PC-9 (cell line): ENCODE data around the gene RXYLT1. TPM values are rescaled to one million over a fixed set of nuclear protein-coding genes. Genes with fewer than 3 reads are reported as not detected.
A peak's percentile ranks its signal among the peaks of the same experiment; 100 is the strongest.

Experiments used
- BruUV-seq: library from RNA; stranded (reverse); fragments of 400-500 nt; replicated peaks from 2 replicates; lab custom pipeline; 2021; lab: Mats Ljungman, UMichigan
- CTCF ChIA-PET: fragments of 300-600 bp; sonication (Branson Sonifier 250); formaldehyde crosslinking; loops from one replicate; lab custom pipeline; 2022; ENCODE audit warnings: antibody characterized with exemption; lab: Charles Lee
- POLR2A ChIA-PET: fragments of 300-600 bp; sonication (Branson Sonifier 250); formaldehyde crosslinking; loops from one replicate; lab custom pipeline; 2022; ENCODE audit warnings: antibody characterized with exemption; ENCODE audit not compliant: unreplicated experiment; lab: Charles Lee
- DNase-seq, 2 experiments: peaks; one replicate each; pipeline versions ENCODE4 v3.0.0 to v3.0.0-alpha.2; 2015 to 2022; ENCODE audit warnings: mixed read lengths in 1 of 2
- H2AFZ ChIP-seq: fragments of 200-600 bp; sonication (generic); 2 replicates; pipeline ENCODE4 v1.8.1; 2017; ENCODE audit warnings: antibody characterized with exemption
- H3F3A ChIP-seq: fragments of 200-600 bp; sonication (generic); 2 replicates; pipeline ENCODE4 v1.8.1; 2017; ENCODE audit warnings: antibody characterized with exemption, mild to moderate bottlenecking, low read depth; ENCODE audit not compliant: insufficient read depth
- H3K27ac ChIP-seq: fragments of 200-600 bp; sonication (generic); 2 replicates; pipeline ENCODE4 v1.6.1; 2016; ENCODE audit warnings: mixed run types
- H3K27me3 ChIP-seq: fragments of 200-600 bp; sonication (generic); 2 replicates; pipeline ENCODE4 v1.6.1; 2016; ENCODE audit warnings: low read depth, mixed run types; ENCODE audit not compliant: insufficient read depth
- H3K36me3 ChIP-seq: fragments of 200-600 bp; sonication (generic); 2 replicates; pipeline ENCODE4 v1.6.1; 2016; ENCODE audit warnings: low read depth, mixed run types
- H3K4me1 ChIP-seq: fragments of 200-600 bp; sonication (generic); replicated peaks from 2 replicates; pipeline ENCODE4 v1.6.1; 2016; ENCODE audit warnings: mixed run types; ENCODE audit not compliant: insufficient read depth
- H3K4me2 ChIP-seq: fragments of 200-600 bp; sonication (generic); 2 replicates; pipeline ENCODE4 v1.6.1; 2017; ENCODE audit warnings: mixed run types
- H3K4me3 ChIP-seq: fragments of 200-600 bp; sonication (generic); 2 replicates; pipeline ENCODE4 v1.6.1; 2016; ENCODE audit warnings: mixed run types
- H3K79me2 ChIP-seq: fragments of 200-600 bp; sonication (generic); 2 replicates; pipeline ENCODE4 v1.6.1; 2017; ENCODE audit warnings: low read depth, mixed run types
- H3K9me2 ChIP-seq: fragments of 200-600 bp; sonication (generic); 2 replicates; pipeline ENCODE4 v1.8.1; 2017; ENCODE audit warnings: mild to moderate bottlenecking; ENCODE audit not compliant: insufficient read depth
- H3K9me3 ChIP-seq: fragments of 200-600 bp; sonication (generic); 2 replicates; pipeline ENCODE4 v1.8.1; 2016; ENCODE audit warnings: low read depth; ENCODE audit not compliant: insufficient read depth
- H4K20me1 ChIP-seq: fragments of 200-600 bp; sonication (generic); 2 replicates; pipeline ENCODE4 v1.8.1; 2017; ENCODE audit not compliant: insufficient read depth
- CTCF ChIP-seq: fragments of 200-600 bp; sonication (generic); conservative IDR thresholded peaks from 2 replicates; pipeline ENCODE4 v1.6.1; 2017; ENCODE audit warnings: mixed run types, antibody characterized with exemption, mild to moderate bottlenecking, moderate library complexity
- EZH2 ChIP-seq: fragments of 200-600 bp; sonication (generic); IDR thresholded peaks from 2 replicates; pipeline ENCODE4 v1.8.0; 2017; ENCODE audit warnings: antibody characterized with exemption, low read depth
- intact Hi-C: fragments of 100-400 bp; cut with micrococcal nuclease; formaldehyde crosslinking; loops from one replicate; pipeline ENCODE4 v1.10.0; 2022; ENCODE audit not compliant: unreplicated experiment
- total RNA-seq: library from RNA; stranded (reverse); gene quantifications from 2 replicates; pipeline ENCODE4 v1.2.3, GENCODE V29; 2021

Gene RXYLT1
- total RNA-seq, 1 experiment from 2014 or later = 12.2 TPM

- Histone ChIP-seq H3K9me3 (no peaks in the 10 kb centered on the region), H3K4me2 (no peak overlapping the region), H3K4me1 (peaks cover 22% of the 10 kb centered on the region), H4K20me1 (no peaks in the 10 kb centered on the region), H3K36me3 (no peaks in the 10 kb centered on the region), H3K79me2 (no peaks in the 10 kb centered on the region), H3K27ac (no peak overlapping the region), H3K9me2 (no peaks in the 10 kb centered on the region), H3K27me3 (no peaks in the 10 kb centered on the region), H3K4me3 (no peak overlapping the region), H3F3A (peaks cover 11% of the 10 kb centered on the region; the same call in 1 of the 2 replicates), H2AFZ (no peak overlapping the region)
- ChIA-PET POLR2A (no interaction called here), CTCF (no interaction called here)
- DNase-seq = no peak
- BruUV-seq = no TSS peak
- intact Hi-C loops = loop anchor here (1.0 to 5.0 kb wide), 3 partner anchors 130 to 699 kb away; no protein-coding TSS in a partner anchor
- TF ChIP-seq CTCF (peak; percentile 80), EZH2 (no peak)
These were observed 22.4 kb downstream of the RXYLT1 start for GRCh38 chr12:63802012-63802608.

- intact Hi-C loops = loop anchor here (5.0 kb wide), 2 partner anchors 132 to 487 kb away; no protein-coding TSS in a partner anchor
- DNase-seq = no peak
- ChIA-PET CTCF (no interaction called here), POLR2A (no interaction called here)
- H3K27ac ChIP-seq = no peak overlapping the region
- peaks cover 11% of the 10 kb centered on the region; the same call in 1 of the 2 replicates for H3F3A ChIP-seq
- no peak overlapping the region for H3K4me2 ChIP-seq
- H3K36me3 ChIP-seq = 0 out of 2 replicates have a peak, but pooled peaks cover 4% of the 10 kb centered on the region
- no peak overlapping the region for H3K4me3 ChIP-seq
- peaks cover 22% of the 10 kb centered on the region for H3K4me1 ChIP-seq
- TF ChIP-seq EZH2 (no peak), CTCF (no peak)
- no peaks in the 10 kb centered on the region for H4K20me1 ChIP-seq
- no peaks in the 10 kb centered on the region for H3K79me2 ChIP-seq
- H3K9me2 ChIP-seq = no peaks in the 10 kb centered on the region
- BruUV-seq = no TSS peak
- H2AFZ ChIP-seq = no peak overlapping the region
- no peaks in the 10 kb centered on the region for H3K9me3 ChIP-seq
- no peaks in the 10 kb centered on the region for H3K27me3 ChIP-seq
These were observed 25.0 kb downstream of the RXYLT1 start for GRCh38 chr12:63804746-63805145.

- Histone ChIP-seq H3K4me1 (peaks cover 22% of the 10 kb centered on the region), H3K27ac (peak overlapping the region; percentile 48), H3K9me2 (no peaks in the 10 kb centered on the region), H3K4me2 (peak overlapping the region; percentile 4; the same call in 1 of the 2 replicates), H4K20me1 (no peaks in the 10 kb centered on the region), H3K79me2 (no peaks in the 10 kb centered on the region), H3K36me3 (0 out of 2 replicates have a peak, but pooled peaks cover 4% of the 10 kb centered on the region), H3K9me3 (no peaks in the 10 kb centered on the region), H3K27me3 (no peaks in the 10 kb centered on the region), H2AFZ (no peak overlapping the region), H3K4me3 (no peak overlapping the region), H3F3A (peaks cover 11% of the 10 kb centered on the region; the same call in 1 of the 2 replicates)
- DNase-seq = peak in 1 of 2 experiments; percentile 86
- intact Hi-C loops = no loop called here
- BruUV-seq = no TSS peak
- ChIA-PET CTCF (no interaction called here), POLR2A (no interaction called here)
- TF ChIP-seq EZH2 (no peak), CTCF (no peak)
These were observed 26.3 kb downstream of the RXYLT1 start for GRCh38 chr12:63805704-63806672.
